Fibroblast of lung (primary cell): ENCODE measurements around the gene PEX6.

ENCODE experiments used
- EZH2 ChIP-seq: IDR thresholded peaks from 2 replicates; pipeline ENCODE4 v1.5.1; 2012; ENCODE audit warnings: low read length, control low read depth, mild to moderate bottlenecking; ENCODE audit errors: missing control alignments
- TF ChIP-seq, protein P1 (sequence below), 2 donors: IDR thresholded peaks in 1 of 2; conservative IDR thresholded peaks in 1 of 2; 1 replicate in 1 of 2; 2 replicates in 1 of 2; pipeline ENCODE4 v1.5.1; 2011 to 2012; ENCODE audit warnings: low read length in 2 of 2, control low read depth in 1 of 2, inconsistent platforms in 1 of 2, low read depth in 1 of 2, mild to moderate bottlenecking in 1 of 2

DNA sequence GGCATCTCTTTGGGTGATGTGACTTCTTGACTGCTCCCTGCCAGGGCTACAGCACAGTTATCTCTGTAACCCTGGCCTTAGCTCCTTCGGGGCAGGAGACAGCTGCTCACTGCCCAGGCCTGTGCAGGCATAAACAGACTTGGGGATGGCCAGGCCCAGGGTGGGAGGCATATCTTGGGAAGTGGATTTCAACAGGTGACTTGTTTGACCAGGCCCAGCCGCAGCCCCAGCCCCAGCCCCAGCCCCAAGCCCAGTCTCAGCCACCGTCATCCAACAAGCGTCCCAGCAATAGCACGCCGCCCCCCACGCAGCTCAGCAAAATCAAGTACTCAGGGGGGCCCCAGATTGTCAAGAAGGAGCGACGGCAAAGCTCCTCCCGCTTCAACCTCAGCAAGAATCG is 27.3 kb upstream of the PEX6 start:
- TF ChIP-seq, protein P1, sequence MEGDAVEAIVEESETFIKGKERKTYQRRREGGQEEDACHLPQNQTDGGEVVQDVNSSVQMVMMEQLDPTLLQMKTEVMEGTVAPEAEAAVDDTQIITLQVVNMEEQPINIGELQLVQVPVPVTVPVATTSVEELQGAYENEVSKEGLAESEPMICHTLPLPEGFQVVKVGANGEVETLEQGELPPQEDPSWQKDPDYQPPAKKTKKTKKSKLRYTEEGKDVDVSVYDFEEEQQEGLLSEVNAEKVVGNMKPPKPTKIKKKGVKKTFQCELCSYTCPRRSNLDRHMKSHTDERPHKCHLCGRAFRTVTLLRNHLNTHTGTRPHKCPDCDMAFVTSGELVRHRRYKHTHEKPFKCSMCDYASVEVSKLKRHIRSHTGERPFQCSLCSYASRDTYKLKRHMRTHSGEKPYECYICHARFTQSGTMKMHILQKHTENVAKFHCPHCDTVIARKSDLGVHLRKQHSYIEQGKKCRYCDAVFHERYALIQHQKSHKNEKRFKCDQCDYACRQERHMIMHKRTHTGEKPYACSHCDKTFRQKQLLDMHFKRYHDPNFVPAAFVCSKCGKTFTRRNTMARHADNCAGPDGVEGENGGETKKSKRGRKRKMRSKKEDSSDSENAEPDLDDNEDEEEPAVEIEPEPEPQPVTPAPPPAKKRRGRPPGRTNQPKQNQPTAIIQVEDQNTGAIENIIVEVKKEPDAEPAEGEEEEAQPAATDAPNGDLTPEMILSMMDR (conservative IDR thresholded peaks at IDR 0.05 in 1 of 2, IDR thresholded peaks at IDR 0.05 in 1 of 2; ENCODE audit: low read depth in 1 of 2, low read length in 2 of 2), result no peak
- TF ChIP-seq EZH2, result no peak
